Activated B cell treated with CpG ODN at 0.5 μM for 24 hours (primary cell): ENCODE results near the gene STXBP6. TPM values are rescaled to one million over a fixed set of nuclear protein-coding genes. Genes with fewer than 3 reads are reported as not detected.

Experiments
- ATAC-seq: fragments of 200-7000 bp; cut with Tn5 transposase; one replicate; pipeline ENCODE4 v1.10.0; 2021; ENCODE audit warnings: low read depth, mild to moderate bottlenecking, moderate library complexity
- CTCF ChIA-PET: fragments of 350-600 bp; sonication (Branson Sonifier 250); formaldehyde crosslinking; loops from one replicate; lab custom pipeline; 2021; ENCODE audit warnings: antibody characterized with exemption; lab: Charles Lee
- POLR2A ChIA-PET: fragments of 350-600 bp; sonication (Branson Sonifier 250); formaldehyde crosslinking; loops from one replicate; lab custom pipeline; 2021; ENCODE audit warnings: antibody characterized with exemption; lab: Charles Lee
- DNase-seq: peaks from one replicate; pipeline ENCODE4 v3.0.0; 2022
- H3K27ac Mint-ChIP-seq: one replicate; pipeline ENCODE4 v1.8.0; 2020; ENCODE audit warnings: mixed read lengths
- H3K27me3 Mint-ChIP-seq: one replicate; pipeline ENCODE4 v1.8.0; 2021; ENCODE audit warnings: mixed read lengths
- H3K36me3 Mint-ChIP-seq: one replicate; pipeline ENCODE4 v1.8.0; 2021; ENCODE audit warnings: low read depth, mixed read lengths
- H3K4me1 Mint-ChIP-seq: one replicate; pipeline ENCODE4 v1.8.0; 2021; ENCODE audit warnings: mixed read lengths
- H3K4me3 Mint-ChIP-seq: one replicate; pipeline ENCODE4 v1.8.0; 2020; ENCODE audit warnings: mild to moderate bottlenecking, mixed read lengths
- H3K9me3 Mint-ChIP-seq: one replicate; pipeline ENCODE4 v1.8.0; 2020; ENCODE audit warnings: mixed read lengths
- CTCF ChIP-seq: fragments of 200-600 bp; IDR thresholded peaks from one replicate; pipeline ENCODE4 v1.8.0; 2022; ENCODE audit warnings: antibody characterized with exemption, mild to moderate bottlenecking
- intact Hi-C: fragments of 100-400 bp; cut with micrococcal nuclease; formaldehyde crosslinking; loops from one replicate; pipeline ENCODE4 v1.15.1; 2024
- total RNA-seq: library from RNA; stranded (reverse); gene quantifications from 2 replicates; pipeline ENCODE4 v1.2.3, GENCODE V29; 2022

Gene STXBP6
- total RNA-seq, 1 donor from 2014 or later: 0.22 TPM

GRCh38 chr14:24813819-24814259, 236.1 kb downstream of the STXBP6 start:
- DNase-seq: no peak
- Mint-ChIP-seq H3K4me3 (no peak overlapping the region), H3K36me3 (no peaks in the 10 kb centered on the region), H3K27ac (no peak overlapping the region), H3K27me3 (peaks cover 3% of the 10 kb centered on the region), H3K9me3 (no peaks in the 10 kb centered on the region), H3K4me1 (no peaks in the 10 kb centered on the region)
- no peak for ATAC-seq
- ChIA-PET POLR2A (no interaction called here), CTCF (no interaction called here)
- no peak for TF ChIP-seq CTCF
- intact Hi-C loops: no loop called here

- no peak for TF ChIP-seq CTCF
- no peak overlapping the region for H3K4me3 Mint-ChIP-seq
- intact Hi-C loops: no loop called here
- DNase-seq (no peak), ATAC-seq (no peak)
- ChIA-PET CTCF (no interaction called here), POLR2A (no interaction called here)
- no peaks in the 10 kb centered on the region for H3K36me3 Mint-ChIP-seq
- no peaks in the 10 kb centered on the region for H3K4me1 Mint-ChIP-seq
- H3K9me3 Mint-ChIP-seq: no peaks in the 10 kb centered on the region
- peaks cover 3% of the 10 kb centered on the region for H3K27me3 Mint-ChIP-seq
- H3K27ac Mint-ChIP-seq: no peak overlapping the region
Measured at GRCh38 chr14:24813089-24813815, 236.7 kb downstream of the STXBP6 start.

- Mint-ChIP-seq H3K36me3 (no peaks in the 10 kb centered on the region), H3K4me1 (no peaks in the 10 kb centered on the region), H3K9me3 (no peaks in the 10 kb centered on the region), H3K4me3 (no peak overlapping the region), H3K27ac (no peak overlapping the region), H3K27me3 (peaks cover 3% of the 10 kb centered on the region)
- DNase-seq (no peak), ATAC-seq (no peak)
- no peak for TF ChIP-seq CTCF
- intact Hi-C loops: no loop called here
- ChIA-PET CTCF (no interaction called here), POLR2A (no interaction called here)
Measured at GRCh38 chr14:24809135-24809534, 240.8 kb downstream of the STXBP6 start.

- H3K36me3 Mint-ChIP-seq: no peaks in the 10 kb centered on the region
- H3K27me3 Mint-ChIP-seq: peaks cover 3% of the 10 kb centered on the region
- no peak overlapping the region for H3K4me3 Mint-ChIP-seq
- intact Hi-C loops: no loop called here
- no peak for ATAC-seq
- no peak overlapping the region for H3K27ac Mint-ChIP-seq
- no peaks in the 10 kb centered on the region for H3K4me1 Mint-ChIP-seq
- DNase-seq: no peak
- CTCF ChIA-PET: no interaction called here
- POLR2A ChIA-PET: no interaction called here
- no peak for TF ChIP-seq CTCF
- H3K9me3 Mint-ChIP-seq: no peaks in the 10 kb centered on the region
Measured at GRCh38 chr14:24808412-24808811, 241.5 kb downstream of the STXBP6 start.

GRCh38 chr14:24806061-24806678, 243.8 kb downstream of the STXBP6 start:
- no peak for TF ChIP-seq CTCF
- Mint-ChIP-seq H3K27me3 (peaks cover 3% of the 10 kb centered on the region), H3K27ac (no peak overlapping the region), H3K4me3 (no peak overlapping the region), H3K9me3 (no peaks in the 10 kb centered on the region), H3K36me3 (no peaks in the 10 kb centered on the region), H3K4me1 (no peaks in the 10 kb centered on the region)
- ATAC-seq (no peak), DNase-seq (no peak)
- intact Hi-C loops: loop anchor here (2.0 kb wide), 1 partner anchor 327 kb away; no protein-coding TSS in a partner anchor
- ChIA-PET POLR2A (no interaction called here), CTCF (interaction anchor here (1.7 kb wide), 1 partner anchor 326 kb away, joined by 6 read pairs; no protein-coding TSS in a partner anchor)
